ENCODE data around the gene ACOT7.

DNA sequence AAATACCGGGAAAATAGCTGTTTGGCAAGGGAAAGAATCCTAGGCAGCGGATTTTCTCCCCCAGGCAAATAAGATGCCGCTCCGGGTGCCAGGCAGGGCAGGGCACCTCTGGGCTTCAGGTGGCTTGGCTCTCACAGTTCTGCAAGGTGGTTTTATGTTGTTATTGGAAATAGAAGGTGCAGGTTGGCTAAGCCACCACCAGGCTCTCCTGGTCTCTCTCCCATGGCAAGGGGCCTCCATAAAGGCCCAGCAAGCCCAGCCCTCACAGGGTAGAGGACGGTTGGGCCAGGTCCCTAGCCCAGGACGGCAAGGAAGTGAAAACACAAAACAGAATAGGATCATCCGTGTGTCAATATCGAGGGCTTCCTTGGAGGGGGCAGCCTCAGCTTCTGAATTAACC lies 95.0 kb downstream of the ACOT7 start:
- TF ChIP-seq, protein P1, sequence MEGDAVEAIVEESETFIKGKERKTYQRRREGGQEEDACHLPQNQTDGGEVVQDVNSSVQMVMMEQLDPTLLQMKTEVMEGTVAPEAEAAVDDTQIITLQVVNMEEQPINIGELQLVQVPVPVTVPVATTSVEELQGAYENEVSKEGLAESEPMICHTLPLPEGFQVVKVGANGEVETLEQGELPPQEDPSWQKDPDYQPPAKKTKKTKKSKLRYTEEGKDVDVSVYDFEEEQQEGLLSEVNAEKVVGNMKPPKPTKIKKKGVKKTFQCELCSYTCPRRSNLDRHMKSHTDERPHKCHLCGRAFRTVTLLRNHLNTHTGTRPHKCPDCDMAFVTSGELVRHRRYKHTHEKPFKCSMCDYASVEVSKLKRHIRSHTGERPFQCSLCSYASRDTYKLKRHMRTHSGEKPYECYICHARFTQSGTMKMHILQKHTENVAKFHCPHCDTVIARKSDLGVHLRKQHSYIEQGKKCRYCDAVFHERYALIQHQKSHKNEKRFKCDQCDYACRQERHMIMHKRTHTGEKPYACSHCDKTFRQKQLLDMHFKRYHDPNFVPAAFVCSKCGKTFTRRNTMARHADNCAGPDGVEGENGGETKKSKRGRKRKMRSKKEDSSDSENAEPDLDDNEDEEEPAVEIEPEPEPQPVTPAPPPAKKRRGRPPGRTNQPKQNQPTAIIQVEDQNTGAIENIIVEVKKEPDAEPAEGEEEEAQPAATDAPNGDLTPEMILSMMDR (IDR thresholded peaks at IDR 0.05): no peak
- TF ChIP-seq POLR2A (IDR thresholded peaks at IDR 0.05) (no peak), POLR2AphosphoS5 (IDR thresholded peaks at IDR 0.05; ENCODE audit: insufficient read depth in 1 of 2, low read depth in 1 of 2) (no peak)
